H1 (cell line): ENCODE measurements around the gene ZNF785. TPM values are rescaled to one million over a fixed set of nuclear protein-coding genes. Genes with fewer than 3 reads are reported as not detected.

ENCODE experiments used
- CTCF ChIA-PET: fragments of 300-600 bp; sonication (Branson Sonifier 250); formaldehyde crosslinking; loops from one replicate; lab custom pipeline; 2021; ENCODE audit not compliant: partially characterized antibody; lab: Charles Lee
- POLR2A ChIA-PET: fragments of 300-600 bp; sonication (Branson Sonifier 250); formaldehyde crosslinking; loops from one replicate; lab custom pipeline; 2021; ENCODE audit warnings: inconsistent platforms; ENCODE audit not compliant: partially characterized antibody; lab: Charles Lee
- DNase-seq, 2 experiments: peaks; one replicate each; pipeline versions ENCODE4 v3.0.0 to v3.0.0-alpha.2; 2010 to 2022; ENCODE audit warnings: low spot score in 2 of 2, low read depth in 1 of 2, mixed read lengths in 1 of 2
- FAIRE-seq: peaks from 2 replicates; lab custom pipeline; 2011; peaks lifted over from hg19 to GRCh38; lab: Jason Lieb, UNC
- H2AFZ ChIP-seq: 2 replicates; pipeline ENCODE4 v1.8.1; 2012; ENCODE audit warnings: low read length, inconsistent platforms
- H2AK5ac ChIP-seq: 2 replicates; pipeline ENCODE4 v1.6.1; 2013; ENCODE audit warnings: low read depth, low read length
- H2BK120ac ChIP-seq: replicated peaks from 2 replicates; pipeline ENCODE3; 2013; ENCODE audit warnings: low read depth, low read length, inconsistent platforms
- H2BK12ac ChIP-seq: 2 replicates; pipeline ENCODE4 v1.6.1; 2013; ENCODE audit warnings: low read depth, low read length
- H2BK15ac ChIP-seq: 2 replicates; pipeline ENCODE4 v1.6.1; 2013; ENCODE audit warnings: low read length
- H2BK20ac ChIP-seq: 2 replicates; pipeline ENCODE4 v1.6.1; 2013; ENCODE audit warnings: low read length
- H2BK5ac ChIP-seq: 2 replicates; pipeline ENCODE4 v1.6.1; 2013; ENCODE audit warnings: low read depth, low read length
- H3K14ac ChIP-seq: 2 replicates; pipeline ENCODE4 v1.6.1; 2013; ENCODE audit warnings: inconsistent platforms; ENCODE audit not compliant: insufficient read length
- H3K18ac ChIP-seq: 2 replicates; pipeline ENCODE4 v1.6.1; 2013; ENCODE audit warnings: low read length; ENCODE audit errors: extremely low read depth
- H3K23ac ChIP-seq: 2 replicates; pipeline ENCODE4 v1.6.1; 2013; ENCODE audit warnings: inconsistent platforms; ENCODE audit not compliant: insufficient read length
- H3K23me2 ChIP-seq: 2 replicates; pipeline ENCODE4 v1.6.1; 2013; ENCODE audit warnings: low read depth, low read length
- H3K27ac ChIP-seq: 2 replicates; pipeline ENCODE4 v1.6.1; 2011; ENCODE audit warnings: low read depth, low read length, inconsistent platforms
- H3K27me3 ChIP-seq, 4 experiments: replicated peaks in 1 of 4; 1 replicate in 1 of 4; 2 replicates in 3 of 4; pipeline versions ENCODE4 v1.6.1 to v1.8.1; 2011 to 2013; ENCODE audit warnings: low read length in 3 of 4, mild to moderate bottlenecking in 3 of 4, inconsistent platforms in 2 of 4, mixed read lengths in 2 of 4, moderate library complexity in 1 of 4; ENCODE audit not compliant: control insufficient read depth in 3 of 4, insufficient read depth in 3 of 4; ENCODE audit errors: extremely low read depth in 1 of 4
- H3K36me3 ChIP-seq, 4 experiments: 2 replicates each; pipeline versions ENCODE4 v1.6.1 to v1.8.1; 2011 to 2013; ENCODE audit warnings: mild to moderate bottlenecking in 4 of 4, low read length in 3 of 4, moderate library complexity in 2 of 4, control low read depth in 1 of 4, inconsistent platforms in 1 of 4; ENCODE audit not compliant: insufficient read depth in 4 of 4, control insufficient read depth in 2 of 4
- H3K4ac ChIP-seq: replicated peaks from 2 replicates; pipeline ENCODE3; 2013; ENCODE audit warnings: low read length, low read depth, mixed read lengths, inconsistent platforms; ENCODE audit not compliant: insufficient read length
- H3K4me1 ChIP-seq, 4 experiments: replicated peaks in 1 of 4; 1 replicate in 1 of 4; 2 replicates in 3 of 4; pipeline versions ENCODE4 v1.6.1 to v1.8.1; 2011 to 2013; ENCODE audit warnings: low read length in 3 of 4, inconsistent platforms in 2 of 4, mixed read lengths in 1 of 4; ENCODE audit not compliant: insufficient read depth in 4 of 4, control insufficient read depth in 3 of 4
- H3K4me2 ChIP-seq, 2 experiments: 2 replicates each; pipeline versions ENCODE4 v1.6.1 to v1.8.1; 2011 to 2013; ENCODE audit warnings: low read depth in 2 of 2, low read length in 2 of 2, control low read depth in 1 of 2, inconsistent platforms in 1 of 2, mild to moderate bottlenecking in 1 of 2; ENCODE audit not compliant: insufficient read depth in 1 of 2
- H3K4me3 ChIP-seq, 4 experiments: fragments of 200-600, 300-600 bp in 1 of 4; sonication (generic), shearing (Covaris generic), sonication (Bioruptor Twin) in 1 of 4; 2 replicates each; pipeline versions ENCODE4 v1.5.1 to v1.8.1; 2011 to 2016; ENCODE audit warnings: low read length in 4 of 4, low read depth in 3 of 4, control low read depth in 2 of 4, inconsistent platforms in 2 of 4, mild to moderate bottlenecking in 2 of 4, mixed read lengths in 1 of 4, moderate library complexity in 1 of 4; ENCODE audit not compliant: insufficient read depth in 2 of 4; ENCODE audit errors: extremely low read depth in 1 of 4
- H3K56ac ChIP-seq: replicated peaks from 2 replicates; pipeline ENCODE3; 2013; ENCODE audit warnings: low read depth, mild to moderate bottlenecking, mixed read lengths, low read length, inconsistent platforms; ENCODE audit not compliant: insufficient read length
- H3K79me1 ChIP-seq: 2 replicates; pipeline ENCODE4 v1.6.1; 2013; ENCODE audit warnings: low read depth, low read length, control low read depth
- H3K79me2 ChIP-seq, 2 experiments: 2 replicates each; pipeline versions ENCODE4 v1.6.1 to v1.8.1; 2012 to 2013; ENCODE audit warnings: low read length in 2 of 2, mild to moderate bottlenecking in 2 of 2, inconsistent platforms in 1 of 2; ENCODE audit not compliant: insufficient read depth in 2 of 2, control insufficient read depth in 1 of 2
- H3K9ac ChIP-seq, 4 experiments: replicated peaks in 1 of 4; 1 replicate in 1 of 4; 2 replicates in 3 of 4; pipeline versions ENCODE4 v1.6.1 to v1.8.1; 2011 to 2013; ENCODE audit warnings: low read depth in 3 of 4, low read length in 3 of 4, control low read depth in 2 of 4, mild to moderate bottlenecking in 2 of 4, moderate library complexity in 2 of 4, inconsistent platforms in 1 of 4; ENCODE audit errors: extremely low read depth in 1 of 4
- H3K9me3 ChIP-seq, 2 experiments: 2 replicates each; pipeline versions ENCODE4 v1.6.1 to v1.8.1; 2012 to 2013; ENCODE audit warnings: mild to moderate bottlenecking in 2 of 2, moderate library complexity in 2 of 2, control low read depth in 1 of 2, inconsistent platforms in 1 of 2, low read depth in 1 of 2, low read length in 1 of 2, mixed read lengths in 1 of 2; ENCODE audit not compliant: insufficient read depth in 2 of 2
- H4K20me1 ChIP-seq, 2 experiments: replicated peaks in 1 of 2; 2 replicates each; pipeline versions ENCODE3 to v1.8.1; 2011 to 2013; ENCODE audit warnings: inconsistent platforms in 2 of 2, low read length in 2 of 2, mild to moderate bottlenecking in 1 of 2; ENCODE audit not compliant: insufficient read depth in 2 of 2, control insufficient read depth in 1 of 2
- H4K5ac ChIP-seq: 2 replicates; pipeline ENCODE4 v1.6.1; 2013; ENCODE audit warnings: low read length, low read depth, mixed read lengths, inconsistent platforms; ENCODE audit not compliant: insufficient read length
- H4K8ac ChIP-seq: 2 replicates; pipeline ENCODE4 v1.8.0; 2013; ENCODE audit warnings: mild to moderate bottlenecking, moderate library complexity, low read length, inconsistent platforms; ENCODE audit not compliant: insufficient read depth; ENCODE audit errors: extremely low read depth
- H4K91ac ChIP-seq: replicated peaks from 2 replicates; pipeline ENCODE3; 2013; ENCODE audit warnings: low read length, mixed read lengths, inconsistent platforms; ENCODE audit not compliant: insufficient read length
- BACH1 ChIP-seq: IDR thresholded peaks from 2 replicates; pipeline ENCODE4 v1.6.1; 2012; ENCODE audit warnings: low read length, improper control_type of control experiment
- BRCA1 ChIP-seq: IDR thresholded peaks from 2 replicates; pipeline ENCODE4 v1.6.1; 2012; ENCODE audit warnings: low read depth, low read length, improper control_type of control experiment
- GTF2F1 ChIP-seq: IDR thresholded peaks from 2 replicates; pipeline ENCODE4 v1.6.1; 2012; ENCODE audit warnings: low read depth, low read length, improper control_type of control experiment, borderline replicate concordance
- NRF1 ChIP-seq: IDR thresholded peaks from 2 replicates; pipeline ENCODE4 v1.6.1; 2011; ENCODE audit warnings: mild to moderate bottlenecking, low read depth, low read length, improper control_type of control experiment
- RBBP5 ChIP-seq: IDR thresholded peaks from 2 replicates; pipeline ENCODE4 v1.7.1; 2012; ENCODE audit warnings: low read depth, mild to moderate bottlenecking, inconsistent platforms, low read length, moderate library complexity, borderline replicate concordance
- RFX5 ChIP-seq: IDR thresholded peaks from 2 replicates; pipeline ENCODE4 v1.6.1; 2011; ENCODE audit warnings: low read depth, low read length, improper control_type of control experiment, borderline replicate concordance
- SIN3A ChIP-seq, 2 experiments: IDR thresholded peaks in 1 of 2; conservative IDR thresholded peaks in 1 of 2; 2 replicates each; pipeline ENCODE4 v1.6.1; 2011 to 2012; ENCODE audit warnings: low read length in 2 of 2, improper control_type of control experiment in 1 of 2, low read depth in 1 of 2, mild to moderate bottlenecking in 1 of 2
- SIRT6 ChIP-seq: IDR thresholded peaks from one replicate; pipeline ENCODE4 v1.7.1; 2012; ENCODE audit warnings: low read length, inconsistent platforms
- SP4 ChIP-seq: IDR thresholded peaks from 2 replicates; pipeline ENCODE4 v1.6.1; 2012; ENCODE audit warnings: low read length, inconsistent platforms
- SRF ChIP-seq: IDR thresholded peaks from 2 replicates; pipeline ENCODE4 v1.6.1; 2011; ENCODE audit warnings: mild to moderate bottlenecking, low read depth, low read length, moderate library complexity
- TEAD4 ChIP-seq: IDR thresholded peaks from 2 replicates; pipeline ENCODE4 v1.6.1; 2012; ENCODE audit warnings: low read depth, low read length, inconsistent platforms, mixed read lengths
- WGBS, 2 experiments: shearing (Covaris generic) in 1 of 2; methylation state at CpG; one replicate each; pipeline versions ENCODE4 v1.1.6 to v1.1.7; 2013 to 2015; ENCODE audit warnings: low lambda C conversion rate in 2 of 2, mixed read lengths in 2 of 2, inconsistent platforms in 1 of 2, low coverage in 1 of 2, missing lambda C conversion rate in 1 of 2; ENCODE audit not compliant: insufficient replicate concordance in 2 of 2, insufficient coverage in 1 of 2, insufficient read length in 1 of 2; ENCODE audit errors: extremely low coverage in 1 of 2, missing lambda C conversion rate in 1 of 2; 5-methylcytosine and 5-hydroxymethylcytosine counted together
- polyA plus RNA-seq, 7 experiments: library from polyadenylated mRNA; depleted of rRNA in 3 of 7; stranded (reverse) in 5 of 7; unstranded in 2 of 7; fragments of >200 nt in 5 of 7; fragments of 200-250 nt in 2 of 7; gene quantifications; 1 replicate in 5 of 7; 2 replicates in 1 of 7; 4 replicates in 1 of 7; pipeline versions ENCODE4 v1.2.1 to v1.2.3, GENCODE V29; 2011 to 2013; ENCODE audit warnings: missing spikeins in 2 of 7, mixed read lengths in 2 of 7
- total RNA-seq: library from RNA; stranded (reverse); fragmentation: NEBNext Ultra II Directional; extraction: Animal tissue kit (Norgen Biotek cat#: 25700); gene quantifications from 2 replicates; pipeline ENCODE4 v1.2.1, GENCODE V29; 2021

Gene ZNF785
- total and polyA plus RNA-seq, 2 of the 8 experiments (the other 6 are each of a cell fraction or from before 2014, with no cell fraction given) = 8.6 to 12.9 TPM

- H2AK5ac ChIP-seq = no peak overlapping the region
- H3K9ac ChIP-seq = no peak overlapping the region
- H3K23me2 ChIP-seq = no peaks in the 10 kb centered on the region; the same call in 1 of the 2 replicates
- no peak overlapping the region for H3K4me3 ChIP-seq
- no peaks in the 10 kb centered on the region for H3K79me2 ChIP-seq
- DNase-seq = no peak
- H3K4me2 ChIP-seq = peak overlapping the region; percentile 48 to 53
- H2BK15ac ChIP-seq = no peak overlapping the region
- no peak overlapping the region for H4K8ac ChIP-seq
- 70% methylated on average over 8 of the region's 8 CpGs; no CpG with 5 or more reads in 1 of the 2 experiments for WGBS, 2 experiments
- H3K79me1 ChIP-seq = no peaks in the 10 kb centered on the region
- no peak overlapping the region for H2BK12ac ChIP-seq
- H3K36me3 ChIP-seq = no peaks in the 10 kb centered on the region; a peak in 1 of 8 replicates
- no peak overlapping the region for H4K91ac ChIP-seq
- POLR2A ChIA-PET = interaction anchor here (0.5 to 6.7 kb wide), 3 partner anchors 13 to 39 kb away, joined by 3 to 40 read pairs (median 6); partner anchors contain the start of gene ZNF747
- H3K4ac ChIP-seq = no peak overlapping the region
- FAIRE-seq = no peak
- no peak overlapping the region for H3K23ac ChIP-seq
- H3K14ac ChIP-seq = no peak overlapping the region
- peaks cover 5 to 11% (median 6%) of the 10 kb centered on the region in 4 experiments for H3K4me1 ChIP-seq
- H2AFZ ChIP-seq = no peak overlapping the region
- H2BK5ac ChIP-seq = peak overlapping the region; percentile 24; the same call in 1 of the 2 replicates
- no peak overlapping the region for H4K5ac ChIP-seq
- no peak overlapping the region for H2BK20ac ChIP-seq
- no peaks in the 10 kb centered on the region for H3K9me3 ChIP-seq
- H4K20me1 ChIP-seq = no peaks in the 10 kb centered on the region
- H3K18ac ChIP-seq = no peak overlapping the region; the same call in 1 of the 2 replicates
- CTCF ChIA-PET = interaction anchor here (1.1 to 2.8 kb wide), 2 partner anchors 14 to 99 kb away, joined by 5 to 25 read pairs; partner anchors contain the start of gene ZNF747
- no peak overlapping the region for H3K27ac ChIP-seq
- H3K56ac ChIP-seq = no peak overlapping the region
- no peaks in the 10 kb centered on the region for H3K27me3 ChIP-seq
- no peak overlapping the region for H2BK120ac ChIP-seq
- no peak for TF ChIP-seq TEAD4
- no peak for TF ChIP-seq GTF2F1
- TF ChIP-seq RFX5 = no peak
- TF ChIP-seq BRCA1 = no peak
- no peak for TF ChIP-seq SIN3A (conservative IDR thresholded peaks at IDR 0.05 in 1 of 2, IDR thresholded peaks at IDR 0.05 in 1 of 2; ENCODE audit: low read depth in 1 of 2, low read length in 2 of 2)
- no peak for TF ChIP-seq BACH1
- TF ChIP-seq SRF = no peak
- TF ChIP-seq SIRT6 = no peak
- no peak for TF ChIP-seq NRF1
- TF ChIP-seq SP4 = no peak
- TF ChIP-seq RBBP5 = no peak
These were observed 36.9 kb downstream of the ZNF785 start for GRCh38 chr16:30548416-30549253.
